DMS153 (cell line): ENCODE measurements around the gene PACS1.

Source experiments
- DNase-seq: peaks from one replicate; lab custom pipeline; 2025; lab: John Stamatoyannopoulos, UW

The PACS1 gene

DNA sequence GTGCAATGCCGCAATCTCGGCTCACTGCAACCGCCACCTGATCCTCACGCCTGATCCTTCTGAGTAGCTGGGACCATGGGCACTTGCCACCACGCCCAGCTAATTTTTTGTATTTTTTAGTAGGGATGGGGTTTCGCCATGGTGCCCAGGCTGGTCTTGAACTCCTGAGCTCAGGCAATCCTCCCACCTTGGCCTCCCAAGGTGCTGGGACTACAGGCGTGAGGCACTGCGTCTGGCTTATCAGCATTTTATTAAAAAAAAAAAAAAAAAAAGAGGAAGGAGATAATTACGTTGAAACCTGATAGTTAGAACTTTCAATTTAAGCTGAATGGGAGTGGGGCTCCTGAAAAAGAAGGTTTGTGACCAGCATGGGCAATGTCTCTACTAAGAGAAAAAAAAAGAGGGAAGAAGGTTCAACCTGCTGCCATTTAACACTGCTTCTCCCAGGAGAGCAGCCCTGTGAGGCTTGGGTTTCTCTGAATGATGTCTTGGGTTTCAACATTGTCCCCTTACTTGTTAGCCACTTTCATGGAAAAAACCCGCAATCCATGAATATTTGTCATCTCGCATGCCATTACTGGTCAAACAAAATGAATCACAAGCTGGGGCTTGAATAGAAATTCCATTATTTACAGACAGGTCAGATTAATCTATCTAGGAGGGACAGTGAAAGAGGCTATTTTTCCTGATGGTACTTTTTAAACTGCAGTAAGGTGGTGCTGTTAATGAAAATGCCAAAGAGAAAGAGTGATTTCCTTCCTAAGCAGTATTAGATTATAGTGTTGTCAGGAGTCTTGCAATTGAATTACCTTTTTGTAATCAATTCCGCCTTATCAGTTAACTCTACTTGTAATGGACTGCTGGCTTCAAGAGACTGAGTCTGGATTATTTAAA is 72.5 kb downstream of the PACS1 start:
- no peak for DNase-seq

DNA sequence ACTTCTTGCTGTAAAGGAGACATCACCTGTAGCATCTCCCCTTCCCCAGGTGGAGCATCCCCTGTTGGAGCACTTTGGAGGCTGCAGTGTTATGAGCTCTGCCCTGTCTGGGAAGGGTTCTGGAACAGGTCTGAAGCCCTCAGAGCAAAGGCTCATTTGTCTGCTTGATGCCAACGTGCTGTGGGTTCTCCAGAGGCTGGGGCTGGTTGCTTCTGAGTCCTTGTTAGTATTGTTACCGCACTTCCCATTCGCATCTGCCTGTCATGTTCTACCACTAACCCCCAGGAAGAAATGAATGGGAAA is 73.1 kb downstream of the PACS1 start:
- DNase-seq = no peak

DNA sequence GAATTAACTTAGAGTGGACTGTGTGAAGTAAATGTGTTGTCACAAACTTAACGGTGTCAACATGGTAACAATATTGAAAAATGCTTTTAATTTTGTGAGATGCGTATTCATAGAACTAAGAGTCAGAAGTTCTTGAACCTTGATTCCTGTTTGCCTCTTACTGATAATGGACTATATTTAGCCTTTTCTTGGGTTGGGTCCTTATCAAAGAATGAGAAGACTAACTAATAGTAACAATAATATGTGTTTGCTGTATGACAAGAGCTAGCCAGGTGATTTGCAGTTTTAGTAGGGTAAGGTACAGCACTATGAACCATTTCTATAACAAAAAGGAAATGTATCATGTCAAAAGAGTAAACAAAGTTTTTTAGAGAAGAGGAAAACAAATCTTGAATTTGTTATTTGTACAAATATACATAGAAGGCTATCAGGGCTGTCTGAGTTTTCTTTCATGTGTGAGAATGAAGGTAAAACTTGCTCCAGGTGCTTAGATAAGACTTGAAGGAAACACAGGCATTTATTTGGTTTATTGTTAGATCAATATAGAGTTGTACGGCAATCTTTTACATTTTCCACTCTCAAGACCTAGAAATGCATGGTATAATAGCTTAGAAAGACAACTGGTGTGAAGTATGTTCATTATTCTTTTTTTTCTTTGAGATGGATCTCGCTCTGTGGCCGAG is 74.1 kb downstream of the PACS1 start:
- no peak for DNase-seq

DNA sequence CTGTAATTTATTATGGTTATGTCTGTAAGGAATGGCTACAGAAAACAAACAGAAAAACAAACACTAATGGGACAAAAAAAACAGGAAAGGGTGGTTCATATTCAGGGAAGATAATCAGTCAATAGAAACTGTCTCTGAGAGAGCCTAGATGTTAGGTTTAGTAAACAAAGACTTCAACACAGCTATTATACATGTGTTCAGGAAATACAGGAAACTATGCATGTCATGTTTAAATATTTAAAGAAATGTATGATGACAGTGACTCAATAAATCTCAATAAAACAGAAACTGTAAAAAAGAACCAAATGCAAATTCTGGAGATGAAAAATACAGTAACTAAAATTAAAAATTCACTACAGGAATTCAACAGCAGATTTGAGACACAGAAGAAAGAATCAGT is 76.0 kb downstream of the PACS1 start:
- no peak for DNase-seq

DNA sequence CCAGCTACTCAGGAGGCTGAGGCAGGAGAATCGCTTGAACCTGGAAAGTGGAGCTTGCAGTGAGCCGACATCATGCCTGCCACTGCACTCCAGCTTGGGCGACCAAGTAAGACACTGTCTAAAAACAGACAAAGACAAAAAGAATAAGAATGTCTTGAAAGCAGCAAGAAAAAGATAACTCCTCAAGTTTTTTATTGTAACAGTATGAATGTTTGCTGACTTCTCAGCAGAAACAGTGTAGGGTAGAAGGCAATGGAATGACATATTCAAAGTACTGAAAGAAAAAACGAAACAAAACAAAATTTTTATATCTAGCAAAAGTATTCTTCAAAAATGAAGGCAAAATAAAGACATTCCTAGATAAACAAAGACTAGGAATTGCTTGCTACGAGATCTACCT is 76.9 kb downstream of the PACS1 start:
- DNase-seq = no peak

DNA sequence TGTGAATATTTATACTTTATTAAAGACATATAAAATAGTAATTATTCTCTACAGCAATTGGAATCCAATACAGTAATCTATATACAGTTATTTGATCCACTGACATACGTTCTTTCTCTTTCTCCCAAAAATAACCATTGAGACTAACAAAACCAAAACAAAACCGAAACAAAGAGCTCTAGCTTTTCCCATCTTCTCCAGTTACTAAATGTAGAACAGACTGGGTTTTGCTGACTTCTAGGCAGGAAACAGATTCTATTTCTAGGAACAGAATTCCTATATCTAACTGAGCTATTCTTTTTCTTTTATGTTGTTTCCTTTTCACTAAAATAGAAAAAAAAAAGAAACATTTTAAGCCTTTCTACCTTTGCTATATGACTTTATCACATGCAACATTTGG is 80.1 kb downstream of the PACS1 start:
- DNase-seq = no peak

DNA sequence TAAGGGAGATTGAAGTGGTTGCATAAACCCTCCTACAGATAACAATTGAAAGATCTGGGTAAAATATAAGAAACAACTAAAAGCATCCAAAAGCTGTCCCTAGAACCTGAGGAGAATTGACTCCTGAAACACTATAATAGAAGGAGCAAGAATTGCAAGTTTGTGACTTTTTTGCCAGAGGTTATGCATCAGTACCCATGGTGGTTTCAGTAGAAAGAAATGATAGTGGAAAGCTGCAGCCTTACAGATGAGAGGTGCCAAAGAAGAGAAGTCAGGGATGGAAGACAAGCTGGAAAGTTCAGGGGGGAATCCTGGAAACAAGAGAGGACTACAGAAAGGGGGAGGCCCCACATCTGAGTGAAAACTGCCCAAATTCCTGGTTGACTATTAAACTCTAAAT is 80.7 kb downstream of the PACS1 start:
- no peak for DNase-seq

DNA sequence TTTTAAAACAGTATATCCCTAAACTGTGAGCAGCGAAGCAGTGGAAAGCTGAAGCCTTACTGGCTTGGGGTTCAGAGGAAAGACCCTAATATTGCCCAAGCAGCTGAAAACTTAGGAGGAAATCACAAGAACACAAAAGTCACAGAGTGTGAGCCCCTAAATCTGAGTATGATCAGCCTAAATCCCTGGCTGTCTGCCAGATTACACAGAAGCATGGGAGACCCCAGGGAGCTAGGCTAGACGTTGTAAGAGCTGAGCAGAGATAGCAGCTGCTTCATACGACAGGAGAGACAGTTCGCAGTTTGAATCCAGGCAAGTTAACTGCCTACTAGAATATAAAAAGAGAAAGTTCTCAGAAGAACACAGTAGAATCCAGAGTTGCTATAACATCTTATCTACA is 81.2 kb downstream of the PACS1 start:
- DNase-seq = no peak

DNA sequence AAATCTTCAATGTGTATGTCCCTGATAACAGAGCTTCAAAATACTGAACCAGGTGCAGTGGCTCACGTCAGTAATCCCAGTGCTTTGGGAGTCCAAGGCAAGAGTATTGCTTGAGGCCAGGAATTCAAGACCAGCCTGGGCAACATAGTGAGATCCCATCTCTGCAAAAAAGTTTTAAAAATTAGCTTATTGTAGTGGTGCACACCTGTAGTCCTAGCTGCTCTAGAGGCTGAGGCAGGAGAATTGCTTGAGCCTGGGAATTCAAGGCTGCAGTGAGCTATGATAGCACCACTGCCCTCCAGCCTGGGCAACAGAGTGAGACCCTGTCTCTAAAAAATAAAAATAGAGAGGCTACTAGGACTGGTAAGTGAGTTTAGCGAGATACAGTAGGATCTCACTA is 84.0 kb downstream of the PACS1 start:
- no peak for DNase-seq

DNA sequence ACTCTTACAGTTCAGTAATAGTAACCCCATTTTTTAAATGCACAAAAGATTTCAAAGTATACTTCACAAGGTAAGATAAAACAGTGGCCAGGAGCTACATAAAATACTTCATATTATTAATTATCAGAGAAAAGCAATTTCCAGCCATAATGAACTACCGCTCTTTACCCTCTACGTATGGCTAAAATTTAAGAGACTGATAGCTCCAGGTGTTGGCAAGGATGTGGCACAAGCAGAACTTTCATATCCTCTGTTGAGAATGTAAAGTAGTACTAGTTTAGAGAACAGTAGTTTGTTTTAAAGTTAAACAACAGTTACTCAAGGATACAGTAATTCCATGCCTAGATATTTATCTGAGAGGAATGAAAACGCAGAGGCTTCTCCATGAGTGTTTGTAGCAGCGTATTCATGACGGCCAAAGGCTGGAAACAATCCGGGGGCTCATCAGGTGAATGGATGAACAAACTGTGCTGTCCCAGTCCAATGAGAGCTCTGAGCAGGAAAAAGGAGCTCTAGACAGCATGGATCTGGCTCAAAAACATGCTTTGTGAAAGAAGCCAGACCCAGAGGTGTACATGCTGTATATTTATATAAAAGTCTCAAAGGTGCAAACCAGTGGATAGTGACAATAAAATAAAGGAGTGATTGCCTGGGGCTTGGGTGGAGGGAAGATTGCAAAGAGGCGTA is 85.5 kb downstream of the PACS1 start:
- DNase-seq = no peak

DNA sequence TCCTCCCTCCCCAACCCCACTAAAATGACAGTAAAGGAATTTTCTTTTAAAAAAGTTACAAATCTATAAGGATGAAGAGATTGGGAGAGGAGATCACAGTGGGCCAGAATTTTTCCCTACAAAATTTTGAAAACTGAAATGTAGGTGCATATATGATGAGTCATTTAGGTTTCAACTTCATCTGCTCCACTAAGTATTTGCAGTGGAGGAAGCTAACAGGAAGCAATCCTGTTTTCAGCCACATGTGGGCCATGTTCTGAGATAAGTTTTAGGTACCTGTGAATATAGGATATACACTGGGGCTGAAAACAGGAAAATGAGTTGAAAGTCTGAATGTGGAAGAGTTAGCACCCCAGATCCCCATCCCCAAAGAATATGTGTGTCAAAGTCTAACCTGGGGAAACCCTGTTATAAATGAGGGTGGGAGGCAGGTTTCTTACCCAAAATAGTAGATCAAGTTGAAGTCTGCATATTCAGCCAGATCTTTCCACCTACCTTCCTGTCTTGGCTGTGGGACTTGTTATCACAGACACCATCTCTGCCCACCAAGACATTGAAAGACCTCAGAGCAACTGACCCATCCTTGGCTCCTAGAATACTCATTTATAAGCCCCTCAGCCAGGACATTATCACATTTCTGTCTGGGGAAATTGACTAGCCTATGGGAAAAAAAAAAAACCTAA is 87.3 kb downstream of the PACS1 start:
- no peak for DNase-seq

DNA sequence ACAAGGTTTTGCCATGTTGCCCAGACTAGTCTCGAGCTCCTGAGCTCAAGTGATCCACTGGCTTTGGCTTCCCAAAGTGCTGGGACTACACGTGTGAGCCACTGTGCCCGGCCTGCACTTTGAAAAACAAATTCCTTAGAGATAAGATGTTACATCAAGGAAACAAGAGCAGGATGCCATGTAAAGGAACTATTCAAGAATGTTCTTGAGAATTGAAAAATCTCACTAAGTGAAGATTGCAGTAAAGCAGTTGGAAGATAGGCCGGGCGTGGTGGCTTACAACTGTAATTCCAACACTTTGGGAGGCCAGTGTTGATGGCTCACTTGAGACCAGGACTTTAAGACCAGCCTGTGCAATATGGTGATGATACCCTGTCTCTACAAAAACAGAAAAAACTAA is 88.1 kb downstream of the PACS1 start:
- DNase-seq = no peak

DNA sequence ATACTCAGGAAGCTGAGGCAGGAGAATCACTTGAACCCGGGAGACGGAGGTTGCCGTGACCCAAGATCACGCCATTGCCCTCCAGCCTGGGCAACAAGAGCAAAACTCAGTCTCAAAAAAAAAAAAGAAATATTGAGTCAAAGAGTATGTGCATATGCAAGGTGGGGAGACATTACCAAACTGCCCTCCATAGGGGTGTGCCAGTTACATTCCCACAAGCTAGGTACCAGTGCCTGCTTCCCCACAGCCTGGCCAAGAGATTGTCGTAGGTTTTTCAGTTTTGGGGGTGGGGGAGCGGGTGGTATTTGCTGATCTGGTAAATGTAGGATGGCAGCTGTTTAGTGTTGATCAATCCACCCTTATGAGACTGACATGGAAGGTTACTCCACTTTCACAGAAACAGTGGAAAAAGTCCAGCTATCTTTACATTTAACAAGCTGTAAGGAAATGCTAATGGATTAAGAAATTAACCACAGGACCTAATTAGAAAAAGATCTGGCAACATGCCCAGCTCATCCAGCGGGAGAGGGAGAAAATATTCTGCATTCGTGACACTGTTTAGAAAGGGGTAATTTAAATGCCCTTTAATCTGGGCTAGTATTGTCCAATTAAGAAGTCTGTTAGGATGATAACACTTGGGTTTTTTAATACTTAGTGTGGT is 89.4 kb downstream of the PACS1 start:
- DNase-seq = no peak

DNA sequence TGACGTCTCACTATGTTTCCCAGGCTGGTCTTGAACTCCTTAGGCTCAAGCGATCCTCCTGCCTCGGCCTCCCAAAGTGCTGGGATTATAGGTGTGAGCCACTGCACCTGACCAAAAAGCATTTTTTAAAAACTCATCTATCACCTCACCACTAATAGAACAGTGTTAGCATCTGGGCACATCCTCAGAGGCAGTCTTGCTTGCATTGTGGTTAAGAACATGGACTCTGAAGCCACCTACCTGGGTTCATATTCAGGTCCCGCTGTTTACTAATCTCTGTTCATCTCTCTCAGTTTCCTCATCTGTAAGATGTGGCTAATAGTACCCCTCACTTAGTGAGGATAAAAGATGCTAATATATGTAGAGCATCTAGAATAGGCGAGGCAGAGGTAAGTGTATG is 90.6 kb downstream of the PACS1 start:
- DNase-seq = no peak

DNA sequence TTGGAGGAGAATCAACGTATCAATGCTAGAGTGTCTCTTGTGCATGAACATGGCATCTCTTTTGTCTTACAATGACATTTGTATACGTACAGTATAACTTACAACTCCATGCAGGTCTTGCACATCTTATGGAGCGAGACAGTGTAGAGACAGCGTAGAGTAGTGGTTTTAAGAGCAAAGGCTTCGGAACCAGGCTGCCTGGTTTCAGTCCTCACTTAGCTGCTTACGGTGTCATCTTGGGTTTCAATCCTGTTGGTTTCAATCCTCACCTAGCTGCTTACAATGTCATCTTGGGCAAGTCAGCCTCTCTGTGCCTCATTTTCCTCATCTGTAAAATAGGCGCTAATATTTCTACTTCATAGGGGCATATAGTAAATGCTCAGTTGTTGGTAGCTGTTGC is 98.2 kb downstream of the PACS1 start:
- no peak for DNase-seq

DNA sequence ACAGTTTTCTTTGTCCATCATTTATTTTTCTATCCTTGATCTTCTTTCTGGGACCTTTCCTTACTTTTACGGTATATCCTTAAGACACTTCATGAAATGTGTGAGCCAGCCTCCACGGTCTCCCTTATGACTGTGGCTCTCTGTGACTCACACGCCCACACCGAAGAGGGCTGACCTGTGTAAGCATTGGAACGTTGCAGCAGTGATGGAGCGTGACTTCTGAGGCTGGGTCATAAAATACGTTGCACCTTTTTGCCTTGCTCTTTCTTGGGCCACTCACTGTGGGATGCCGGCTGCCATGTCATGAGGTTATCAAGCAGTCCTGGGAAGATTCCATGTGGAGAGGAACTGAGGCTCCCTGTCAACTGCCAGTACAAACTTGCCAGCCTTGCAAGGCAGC is 102.1 kb downstream of the PACS1 start:
- no peak for DNase-seq

DNA sequence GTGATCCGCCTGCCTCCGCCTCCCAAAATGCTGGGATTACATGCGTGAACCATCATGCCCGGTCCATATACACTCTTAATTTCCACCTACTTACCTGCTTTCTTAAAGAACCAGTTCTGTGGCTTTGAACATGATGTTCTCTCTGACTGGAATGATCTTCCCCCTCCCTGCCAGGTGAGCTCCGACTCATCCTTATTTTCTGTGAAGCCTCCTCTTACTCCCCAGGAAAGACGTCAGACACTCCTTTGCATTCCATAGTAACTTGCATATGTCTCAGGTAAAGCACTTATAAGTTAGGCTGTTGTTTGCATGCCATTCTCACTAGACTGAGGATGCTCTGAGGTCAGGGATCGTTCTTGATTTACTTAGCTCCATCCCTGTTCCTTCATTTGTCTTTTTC is 106.6 kb downstream of the PACS1 start:
- DNase-seq = no peak

DNA sequence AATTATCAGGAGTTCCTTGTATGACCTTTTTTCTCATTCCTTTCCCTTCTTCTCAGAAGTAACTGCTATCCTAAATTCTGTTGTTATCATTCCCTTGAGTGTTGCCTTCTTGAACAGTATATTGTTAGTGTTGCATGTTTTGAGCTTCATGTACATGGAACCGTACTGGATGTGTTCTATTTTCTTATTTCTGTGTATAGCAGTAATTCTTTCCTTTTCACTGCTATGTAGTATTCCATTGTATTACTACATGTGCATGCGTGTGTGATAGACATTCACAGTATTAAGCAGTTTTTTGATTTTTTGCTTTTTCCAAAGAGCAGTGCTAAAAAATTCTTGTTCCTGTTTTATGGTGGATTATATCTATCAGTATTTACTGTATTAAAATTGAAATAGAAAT is 108.1 kb downstream of the PACS1 start:
- DNase-seq = no peak

DNA sequence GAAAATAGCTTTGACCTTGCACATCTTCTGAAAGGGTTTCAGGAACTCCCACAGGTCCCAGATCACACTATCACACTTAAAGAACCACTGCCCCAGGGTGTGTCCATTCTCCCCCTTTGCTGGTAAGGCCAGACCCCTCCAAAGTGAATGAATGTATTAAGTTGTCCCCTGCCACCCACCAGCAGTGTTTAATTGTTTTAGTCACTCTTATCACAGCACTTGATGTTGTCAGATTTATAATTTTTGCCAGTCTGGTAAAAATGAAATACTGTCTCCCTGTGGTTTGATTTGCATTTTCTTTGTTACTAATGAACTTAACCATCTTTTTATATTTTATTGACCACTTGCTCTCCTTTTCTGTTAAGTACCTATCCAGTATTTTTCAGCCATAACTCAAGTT is 108.8 kb downstream of the PACS1 start:
- DNase-seq = no peak

DNA sequence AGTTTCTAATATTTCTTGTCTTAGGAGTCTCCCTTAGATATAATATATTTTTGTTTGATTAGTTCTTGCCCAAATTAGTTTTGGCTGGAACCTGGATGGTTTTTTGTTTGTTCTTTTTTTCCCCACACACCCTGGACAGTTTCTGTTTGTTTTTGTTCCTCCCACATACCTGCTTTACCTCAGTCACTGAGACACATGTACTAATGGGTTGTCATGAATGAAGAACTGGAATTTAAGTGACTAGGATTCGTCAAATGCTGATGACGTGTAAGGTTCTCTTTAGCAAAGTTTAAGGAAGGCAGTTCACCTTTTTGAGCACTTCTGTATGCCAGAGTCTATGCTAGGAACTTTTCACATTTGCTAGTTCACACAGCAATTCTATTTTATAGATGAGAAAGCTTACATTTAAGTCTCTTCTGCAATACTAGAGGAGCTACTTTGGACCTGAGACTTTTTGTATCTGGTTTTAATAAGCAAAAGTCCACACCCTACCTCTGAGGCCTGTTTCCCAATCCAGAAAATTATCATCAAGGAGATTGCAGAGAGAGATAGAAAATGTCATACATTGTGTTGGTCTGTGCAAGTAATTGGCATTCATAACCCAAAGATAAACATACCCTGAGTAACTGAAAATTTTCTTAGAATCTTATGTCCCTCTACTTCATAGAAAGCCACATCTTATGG is 111.7 kb downstream of the PACS1 start:
- DNase-seq = no peak

DNA sequence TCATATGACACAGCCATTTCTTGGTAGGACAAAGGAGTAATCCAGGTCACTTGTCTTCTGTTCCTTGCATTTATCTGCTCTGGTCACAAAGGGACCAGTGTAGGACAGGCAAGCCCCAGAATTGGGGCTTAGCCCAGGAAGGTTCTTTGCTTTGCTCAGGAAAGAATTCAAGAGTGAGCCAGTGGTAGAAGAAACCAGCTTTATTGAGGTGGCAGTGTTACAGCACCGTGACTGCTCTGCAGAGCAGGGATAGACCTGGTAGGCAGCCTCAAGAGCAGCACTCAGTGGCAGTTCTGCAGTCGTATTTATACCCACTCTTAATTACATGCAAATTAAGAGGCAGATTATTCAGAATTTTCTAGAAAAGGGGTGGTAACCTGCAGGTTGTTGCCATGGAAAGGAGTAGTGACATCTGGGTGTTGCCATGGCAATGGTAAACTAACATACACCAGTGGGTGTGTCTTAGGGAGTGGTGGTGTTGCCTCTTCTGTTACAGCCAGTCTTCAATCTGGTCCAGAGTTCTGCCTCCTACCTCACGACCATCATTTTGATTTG is 113.5 kb downstream of the PACS1 start:
- no peak for DNase-seq
